Mesenchymal stem cell (in vitro differentiated cells and primary cell): ENCODE measurements around the gene ATF6.

Experiments used
- DNase-seq: peaks from one replicate; pipeline ENCODE4 v3.0.0-alpha.2; 2013
- H2AFZ ChIP-seq: one replicate; pipeline ENCODE4 v1.6.1; 2013; ENCODE audit warnings: low read depth, mild to moderate bottlenecking, control low read depth, inconsistent platforms, low read length, moderate library complexity
- H2AK5ac ChIP-seq: 2 replicates; pipeline ENCODE4 v1.6.1; 2013; ENCODE audit warnings: low read length, moderate library complexity, mild to moderate bottlenecking, inconsistent platforms; ENCODE audit not compliant: severe bottlenecking
- H2BK120ac ChIP-seq: one replicate; pipeline ENCODE4 v1.6.1; 2013; ENCODE audit warnings: low read depth, mild to moderate bottlenecking, inconsistent platforms, low read length, moderate library complexity
- H2BK12ac ChIP-seq, 2 experiments: one replicate each; pipeline ENCODE4 v1.6.1; 2013; ENCODE audit warnings: inconsistent platforms in 2 of 2, low read length in 2 of 2, mild to moderate bottlenecking in 2 of 2, moderate library complexity in 2 of 2, control low read depth in 1 of 2
- H2BK15ac ChIP-seq: one replicate; pipeline ENCODE4 v1.6.1; 2013; ENCODE audit warnings: mild to moderate bottlenecking, low read depth, inconsistent platforms; ENCODE audit not compliant: poor library complexity, severe bottlenecking
- H2BK5ac ChIP-seq: 2 replicates; pipeline ENCODE4 v1.6.1; 2013; ENCODE audit warnings: low read depth, mild to moderate bottlenecking, low read length, control low read depth, inconsistent platforms; ENCODE audit not compliant: poor library complexity, severe bottlenecking
- H3K14ac ChIP-seq, 2 experiments: one replicate each; pipeline ENCODE4 v1.6.1; 2013; ENCODE audit warnings: inconsistent platforms in 2 of 2, low read length in 2 of 2, control low read depth in 1 of 2, mild to moderate bottlenecking in 1 of 2, moderate library complexity in 1 of 2
- H3K18ac ChIP-seq, 2 experiments: one replicate each; pipeline ENCODE4 v1.6.1; 2013; ENCODE audit warnings: inconsistent platforms in 2 of 2, low read length in 2 of 2, control low read depth in 1 of 2, low read depth in 1 of 2, mild to moderate bottlenecking in 1 of 2
- H3K23ac ChIP-seq, 2 experiments: one replicate each; pipeline ENCODE4 v1.6.1; 2013; ENCODE audit warnings: inconsistent platforms in 2 of 2, low read length in 2 of 2, mild to moderate bottlenecking in 2 of 2, moderate library complexity in 2 of 2, control low read depth in 1 of 2
- H3K27ac ChIP-seq: 2 replicates; pipeline ENCODE4 v1.5.1; 2013; ENCODE audit warnings: mild to moderate bottlenecking, moderate library complexity, low read length, control low read depth, inconsistent platforms; ENCODE audit not compliant: poor library complexity, severe bottlenecking
- H3K27me3 ChIP-seq, 2 experiments: 2 replicates each; pipeline versions ENCODE4 v1.6.1 to v1.7.0; 2013; ENCODE audit warnings: low read length in 2 of 2, mild to moderate bottlenecking in 2 of 2, moderate library complexity in 2 of 2, control low read depth in 1 of 2, inconsistent platforms in 1 of 2; ENCODE audit not compliant: control insufficient read depth in 1 of 2, insufficient read depth in 1 of 2
- H3K36me3 ChIP-seq, 2 experiments: 2 replicates each; pipeline versions ENCODE4 v1.6.1 to v1.7.0; 2013; ENCODE audit warnings: low read length in 2 of 2, control low read depth in 1 of 2, inconsistent platforms in 1 of 2, low read depth in 1 of 2, mild to moderate bottlenecking in 1 of 2; ENCODE audit not compliant: insufficient read depth in 2 of 2, control insufficient read depth in 1 of 2
- H3K4ac ChIP-seq, 2 experiments: one replicate each; pipeline ENCODE4 v1.6.1; 2013; ENCODE audit warnings: inconsistent platforms in 2 of 2, low read length in 2 of 2, mild to moderate bottlenecking in 2 of 2, moderate library complexity in 2 of 2, control low read depth in 1 of 2, low read depth in 1 of 2
- H3K4me1 ChIP-seq: 2 replicates; pipeline ENCODE4 v1.6.1; 2013; ENCODE audit warnings: low read depth, low read length, control low read depth; ENCODE audit not compliant: control insufficient read depth, insufficient read depth
- H3K4me2 ChIP-seq: 2 replicates; pipeline ENCODE4 v1.6.1; 2013; ENCODE audit warnings: low read length, mild to moderate bottlenecking, inconsistent platforms; ENCODE audit not compliant: poor library complexity, severe bottlenecking
- H3K4me3 ChIP-seq, 2 experiments: 2 replicates each; pipeline versions ENCODE4 v1.5.1 to v1.7.0; 2013; ENCODE audit warnings: low read length in 2 of 2, mild to moderate bottlenecking in 2 of 2, control low read depth in 1 of 2, low read depth in 1 of 2; ENCODE audit not compliant: insufficient read depth in 1 of 2
- H3K79me1 ChIP-seq: replicated peaks from 2 replicates; pipeline ENCODE4 v1.6.1; 2013; ENCODE audit warnings: mild to moderate bottlenecking, control low read depth, low read length, inconsistent platforms; ENCODE audit not compliant: poor library complexity, severe bottlenecking
- H3K9ac ChIP-seq: 2 replicates; pipeline ENCODE4 v1.7.0; 2013; ENCODE audit warnings: mild to moderate bottlenecking, low read length, moderate library complexity
- H3K9me3 ChIP-seq: 2 replicates; pipeline ENCODE4 v1.7.0; 2013; ENCODE audit warnings: mild to moderate bottlenecking, low read length; ENCODE audit not compliant: control insufficient read depth
- H4K8ac ChIP-seq: one replicate; pipeline ENCODE4 v1.6.1; 2013; ENCODE audit warnings: inconsistent platforms, mild to moderate bottlenecking, low read length, moderate library complexity
- H4K91ac ChIP-seq: one replicate; pipeline ENCODE4 v1.6.1; 2013; ENCODE audit warnings: mild to moderate bottlenecking, low read length, inconsistent platforms
- WGBS: methylation state at CpG from one replicate; pipeline ENCODE4 v1.1.7; 2013; ENCODE audit warnings: mixed read lengths; 5-methylcytosine and 5-hydroxymethylcytosine counted together

The ATF6 gene

GRCh38 chr1:162009501-162010174, 243.5 kb downstream of the ATF6 start:
- Histone ChIP-seq H4K8ac (no peak overlapping the region), H3K18ac (no peak overlapping the region), H3K14ac (no peak overlapping the region), H3K27ac (no peak overlapping the region), H4K91ac (no peak overlapping the region), H3K4me3 (no peak overlapping the region), H2BK5ac (no peak overlapping the region), H3K4me1 (peaks cover 3% of the 10 kb centered on the region), H3K9ac (no peak overlapping the region), H3K9me3 (peaks cover 8% of the 10 kb centered on the region), H2BK15ac (no peak overlapping the region), H3K27me3 (no peaks in the 10 kb centered on the region), H3K4me2 (no peak overlapping the region), H2BK12ac (no peak overlapping the region), H2AFZ (no peak overlapping the region), H3K23ac (no peak overlapping the region), H2BK120ac (no peak overlapping the region), H3K4ac (no peak overlapping the region), H3K79me1 (no peaks in the 10 kb centered on the region), H3K36me3 (peaks cover 47 to 100% of the 10 kb centered on the region in 2 experiments), H2AK5ac (no peak overlapping the region)
- DNase-seq, result no peak
- WGBS, result 72% methylated on average over 9 of the region's 9 CpGs

- no peak for DNase-seq
- no peak overlapping the region for H3K23ac ChIP-seq
- no peaks in the 10 kb centered on the region for H3K79me1 ChIP-seq
- no peak overlapping the region for H4K8ac ChIP-seq
- H3K4me3 ChIP-seq, result no peak overlapping the region
- no peak overlapping the region for H2BK15ac ChIP-seq
- no peak overlapping the region for H2BK12ac ChIP-seq
- H3K9me3 ChIP-seq, result peaks cover 8% of the 10 kb centered on the region
- H2AFZ ChIP-seq, result no peak overlapping the region
- H3K27ac ChIP-seq, result no peak overlapping the region
- no peak overlapping the region for H3K4ac ChIP-seq
- no peak overlapping the region for H3K18ac ChIP-seq
- no peak overlapping the region for H3K9ac ChIP-seq
- peaks cover 49 to 100% of the 10 kb centered on the region in 2 experiments for H3K36me3 ChIP-seq
- no peaks in the 10 kb centered on the region for H3K27me3 ChIP-seq
- no peak overlapping the region for H2BK120ac ChIP-seq
- H3K4me1 ChIP-seq, result peaks cover 2% of the 10 kb centered on the region
- no peak overlapping the region for H3K4me2 ChIP-seq
- H4K91ac ChIP-seq, result no peak overlapping the region
- WGBS, result 86% methylated on average over 3 of the region's 3 CpGs
- H2AK5ac ChIP-seq, result no peak overlapping the region
- no peak overlapping the region for H2BK5ac ChIP-seq
- no peak overlapping the region for H3K14ac ChIP-seq
These were observed 244.0 kb downstream of the ATF6 start for GRCh38 chr1:162010175-162010506.

GRCh38 chr1:162011337-162012012, 245.4 kb downstream of the ATF6 start:
- Histone ChIP-seq H3K9ac (no peak overlapping the region), H3K14ac (no peak overlapping the region), H3K27me3 (no peaks in the 10 kb centered on the region), H3K4me3 (no peak overlapping the region), H4K8ac (no peak overlapping the region), H3K23ac (no peak overlapping the region), H2BK15ac (no peak overlapping the region), H3K18ac (no peak overlapping the region), H3K4me2 (no peak overlapping the region), H3K4me1 (no peaks in the 10 kb centered on the region), H2BK5ac (no peak overlapping the region), H2AFZ (no peak overlapping the region), H2AK5ac (no peak overlapping the region), H3K27ac (no peak overlapping the region), H2BK12ac (no peak overlapping the region), H3K9me3 (peaks cover 8% of the 10 kb centered on the region), H3K4ac (no peak overlapping the region), H3K36me3 (peaks cover 53 to 100% of the 10 kb centered on the region in 2 experiments), H3K79me1 (no peaks in the 10 kb centered on the region), H4K91ac (no peak overlapping the region), H2BK120ac (no peak overlapping the region)
- WGBS, result 87% methylated on average over 9 of the region's 9 CpGs
- peak; percentile 46 for DNase-seq

GRCh38 chr1:162013289-162013688, 247.2 kb downstream of the ATF6 start:
- Histone ChIP-seq H3K9me3 (peaks cover 8% of the 10 kb centered on the region), H3K4me2 (no peak overlapping the region), H2BK15ac (no peak overlapping the region), H3K23ac (no peak overlapping the region), H2AK5ac (no peak overlapping the region), H3K4ac (no peak overlapping the region), H3K9ac (no peak overlapping the region), H3K27me3 (no peaks in the 10 kb centered on the region), H2BK12ac (no peak overlapping the region), H3K4me3 (no peak overlapping the region), H4K91ac (no peak overlapping the region), H2BK120ac (no peak overlapping the region), H2BK5ac (no peak overlapping the region), H3K14ac (no peak overlapping the region), H3K27ac (no peak overlapping the region), H3K4me1 (no peaks in the 10 kb centered on the region), H4K8ac (no peak overlapping the region), H3K79me1 (peaks cover under 1% of the 10 kb centered on the region), H3K18ac (no peak overlapping the region), H3K36me3 (peaks cover 55 to 100% of the 10 kb centered on the region in 2 experiments), H2AFZ (no peak overlapping the region)
- no peak for DNase-seq
